HG03159 (cell line): ENCODE results near the gene CDK11B.
A peak's percentile ranks its signal among the peaks of the same experiment; 100 is the strongest.
"Not testable (repeated sequence)": the region's sequence is repeated elsewhere in the genome, so short reads cannot be mapped to it uniquely, and the experiment has no call there.

Experiments
- ATAC-seq: cut with Tn5 transposase; IDR thresholded peaks from one replicate; pipeline ENCODE4 v1.9.1; 2021; ENCODE audit warnings: mild to moderate bottlenecking, moderate library complexity; ENCODE audit not compliant: unreplicated experiment

The CDK11B gene

GRCh38 chr1:1658583-1659549, at the start of gene CDK11B:
Gene CDK11B, minus strand, starts transcription at chr1:1659004. Its CDS starts 1,519 bp downstream, at chr1:1657485.
- peak; percentile 73 for ATAC-seq

GRCh38 chr1:1707897-1708296, 49.1 kb upstream of the CDK11B start:
- ATAC-seq: not testable (repeated sequence)

GRCh38 chr1:1707241-1707640, 48.4 kb upstream of the CDK11B start:
- ATAC-seq: not testable (repeated sequence)

GRCh38 chr1:1705623-1706022, 46.8 kb upstream of the CDK11B start:
- ATAC-seq: not testable (repeated sequence)

GRCh38 chr1:1704284-1704957, 45.6 kb upstream of the CDK11B start:
- not testable (repeated sequence) for ATAC-seq

GRCh38 chr1:1703796-1704195, 45.0 kb upstream of the CDK11B start:
- ATAC-seq: no peak

- ATAC-seq: not testable (repeated sequence)
Measured at GRCh38 chr1:1702506-1702905, 43.7 kb upstream of the CDK11B start.

GRCh38 chr1:1700557-1700956, 41.8 kb upstream of the CDK11B start:
- ATAC-seq: not testable (repeated sequence)

- not testable (repeated sequence) for ATAC-seq
Measured at GRCh38 chr1:1700067-1700466, 41.3 kb upstream of the CDK11B start.

- not testable (repeated sequence) for ATAC-seq
Measured at GRCh38 chr1:1699061-1699460, 40.3 kb upstream of the CDK11B start.

GRCh38 chr1:1697358-1698183, 38.8 kb upstream of the CDK11B start:
- ATAC-seq: not testable (repeated sequence)

- ATAC-seq: not testable (repeated sequence)
Measured at GRCh38 chr1:1696431-1697357, 37.9 kb upstream of the CDK11B start.

GRCh38 chr1:1692714-1693647, 34.2 kb upstream of the CDK11B start, which contains the start of gene SLC35E2B:
Gene SLC35E2B, minus strand, starts transcription at chr1:1692795. Its CDS starts 16,096 bp downstream, at chr1:1676699.
- ATAC-seq: peak; percentile 80

GRCh38 chr1:1692324-1692713, 33.5 kb upstream of the CDK11B start:
- not testable (repeated sequence) for ATAC-seq

- not testable (repeated sequence) for ATAC-seq
Measured at GRCh38 chr1:1691443-1691842, 32.6 kb upstream of the CDK11B start.

GRCh38 chr1:1689526-1689925, 30.7 kb upstream of the CDK11B start:
- not testable (repeated sequence) for ATAC-seq

GRCh38 chr1:1687846-1688245, 29.0 kb upstream of the CDK11B start:
- ATAC-seq: no peak

- ATAC-seq: no peak
Measured at GRCh38 chr1:1684031-1684681, 25.4 kb upstream of the CDK11B start.
